GM12801 (cell line): ENCODE measurements around the gene GAK.

Experiments used
- TF ChIP-seq, protein P1 (sequence below): IDR thresholded peaks from one replicate; pipeline ENCODE4 v1.5.1; 2011; ENCODE audit warnings: control low read depth; ENCODE audit not compliant: insufficient read length; ENCODE audit errors: extremely low read depth

The GAK gene

DNA sequence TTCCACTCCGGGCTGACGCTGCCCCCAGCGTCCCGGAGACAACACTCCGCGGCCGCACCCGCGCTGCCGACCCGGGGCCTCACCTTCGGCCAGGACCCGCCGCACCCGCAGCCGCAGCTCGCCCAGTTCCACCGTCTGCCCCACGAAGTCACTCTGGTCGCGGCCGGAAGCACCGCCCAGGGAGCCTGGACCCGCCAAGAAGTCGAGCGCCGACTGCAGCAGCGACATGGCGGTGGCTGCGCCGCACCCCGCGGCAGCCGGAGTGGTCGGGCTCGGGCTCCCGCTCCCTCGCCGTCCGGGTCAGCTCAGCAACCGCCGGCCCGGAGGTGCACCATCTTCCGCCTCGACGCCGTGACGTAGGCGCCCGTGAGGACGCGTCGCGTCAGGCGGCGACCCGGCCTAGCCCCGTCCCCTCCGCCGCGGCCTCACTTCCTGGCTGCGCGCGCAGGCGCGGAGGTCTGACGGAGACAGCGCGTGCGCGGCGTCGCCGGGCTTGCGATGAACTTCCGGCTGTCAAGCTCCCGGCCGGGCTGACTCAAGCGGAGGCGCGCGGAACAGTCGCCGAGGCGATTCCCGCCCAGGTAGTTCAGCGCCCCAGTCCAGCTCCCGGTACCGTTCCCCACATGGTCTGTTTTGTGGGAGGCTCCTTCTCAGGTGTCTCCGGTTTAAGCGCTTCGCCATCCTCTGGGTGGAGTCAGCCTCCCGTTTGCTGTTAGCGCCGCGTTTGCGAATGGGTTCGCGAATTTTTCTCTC is at the start of gene GAK, which contains the start of gene TMEM175:
TSS of gene GAK (minus strand) at position 357 of the 753 bp plus-strand sequence. CDS start at position 228, 129 bp downstream.
TSS of gene TMEM175 (plus strand) at position 501 of the 753 bp plus-strand sequence. CDS start 15,280 bp downstream, outside the sequence.
- TF ChIP-seq, protein P1, sequence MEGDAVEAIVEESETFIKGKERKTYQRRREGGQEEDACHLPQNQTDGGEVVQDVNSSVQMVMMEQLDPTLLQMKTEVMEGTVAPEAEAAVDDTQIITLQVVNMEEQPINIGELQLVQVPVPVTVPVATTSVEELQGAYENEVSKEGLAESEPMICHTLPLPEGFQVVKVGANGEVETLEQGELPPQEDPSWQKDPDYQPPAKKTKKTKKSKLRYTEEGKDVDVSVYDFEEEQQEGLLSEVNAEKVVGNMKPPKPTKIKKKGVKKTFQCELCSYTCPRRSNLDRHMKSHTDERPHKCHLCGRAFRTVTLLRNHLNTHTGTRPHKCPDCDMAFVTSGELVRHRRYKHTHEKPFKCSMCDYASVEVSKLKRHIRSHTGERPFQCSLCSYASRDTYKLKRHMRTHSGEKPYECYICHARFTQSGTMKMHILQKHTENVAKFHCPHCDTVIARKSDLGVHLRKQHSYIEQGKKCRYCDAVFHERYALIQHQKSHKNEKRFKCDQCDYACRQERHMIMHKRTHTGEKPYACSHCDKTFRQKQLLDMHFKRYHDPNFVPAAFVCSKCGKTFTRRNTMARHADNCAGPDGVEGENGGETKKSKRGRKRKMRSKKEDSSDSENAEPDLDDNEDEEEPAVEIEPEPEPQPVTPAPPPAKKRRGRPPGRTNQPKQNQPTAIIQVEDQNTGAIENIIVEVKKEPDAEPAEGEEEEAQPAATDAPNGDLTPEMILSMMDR, result no peak

DNA sequence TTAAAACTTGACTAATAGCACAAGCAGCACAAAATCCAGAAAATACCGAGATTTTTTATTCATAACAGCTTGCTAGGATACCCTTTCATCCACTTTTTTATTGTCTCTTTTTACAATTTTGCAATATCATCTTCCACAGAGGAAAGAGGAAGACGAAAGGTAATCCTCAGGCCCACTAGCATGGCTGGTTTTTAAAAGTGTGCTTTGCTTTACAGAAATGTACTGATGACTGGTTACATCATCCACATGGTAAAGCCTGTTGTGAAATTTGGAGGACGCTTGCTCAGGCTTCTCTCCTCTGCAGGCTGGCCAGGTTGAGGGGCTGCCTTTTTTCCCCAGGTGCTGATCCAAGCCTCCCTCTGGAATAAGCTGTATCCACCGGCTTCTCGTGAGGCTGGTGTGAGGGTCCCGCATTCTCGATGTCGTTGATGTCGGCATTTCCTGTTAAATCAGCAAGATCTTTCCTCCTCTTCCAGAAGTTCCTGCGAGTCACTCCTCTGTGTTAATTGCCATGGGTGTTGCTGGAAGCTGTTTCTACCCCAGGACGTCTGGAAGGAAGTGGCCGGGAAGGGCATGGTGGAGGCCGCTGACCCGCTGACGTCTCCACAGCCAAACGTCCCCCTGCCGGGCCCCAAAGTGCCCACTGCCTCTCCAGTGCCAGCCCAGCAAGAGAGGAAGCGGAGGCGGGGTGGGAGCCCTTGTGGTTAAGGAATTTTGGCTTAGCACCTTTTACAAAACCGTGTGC is 47.0 kb upstream of the GAK start:
- TF ChIP-seq, protein P1, result no peak

DNA sequence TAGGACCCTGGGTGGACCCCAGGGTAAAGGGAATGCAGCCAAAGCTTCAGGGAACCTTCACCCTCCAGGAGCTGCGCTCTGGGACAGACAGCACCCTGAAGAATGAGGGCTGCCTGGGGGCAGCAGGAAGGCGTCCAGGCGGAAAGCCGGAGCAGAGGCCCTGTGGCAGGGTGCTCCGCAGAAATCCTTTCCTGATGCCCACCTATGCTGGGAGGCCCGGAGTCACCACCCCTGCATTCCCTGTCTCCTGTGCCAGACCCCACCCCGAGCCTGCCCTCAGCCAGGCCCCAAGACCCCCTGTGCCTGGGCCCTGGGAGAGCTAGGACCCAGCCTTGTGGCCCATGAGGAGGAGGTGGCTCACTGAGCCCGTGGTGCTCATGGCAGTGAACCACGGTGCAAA is 42.6 kb upstream of the GAK start:
- TF ChIP-seq, protein P1, result no peak

DNA sequence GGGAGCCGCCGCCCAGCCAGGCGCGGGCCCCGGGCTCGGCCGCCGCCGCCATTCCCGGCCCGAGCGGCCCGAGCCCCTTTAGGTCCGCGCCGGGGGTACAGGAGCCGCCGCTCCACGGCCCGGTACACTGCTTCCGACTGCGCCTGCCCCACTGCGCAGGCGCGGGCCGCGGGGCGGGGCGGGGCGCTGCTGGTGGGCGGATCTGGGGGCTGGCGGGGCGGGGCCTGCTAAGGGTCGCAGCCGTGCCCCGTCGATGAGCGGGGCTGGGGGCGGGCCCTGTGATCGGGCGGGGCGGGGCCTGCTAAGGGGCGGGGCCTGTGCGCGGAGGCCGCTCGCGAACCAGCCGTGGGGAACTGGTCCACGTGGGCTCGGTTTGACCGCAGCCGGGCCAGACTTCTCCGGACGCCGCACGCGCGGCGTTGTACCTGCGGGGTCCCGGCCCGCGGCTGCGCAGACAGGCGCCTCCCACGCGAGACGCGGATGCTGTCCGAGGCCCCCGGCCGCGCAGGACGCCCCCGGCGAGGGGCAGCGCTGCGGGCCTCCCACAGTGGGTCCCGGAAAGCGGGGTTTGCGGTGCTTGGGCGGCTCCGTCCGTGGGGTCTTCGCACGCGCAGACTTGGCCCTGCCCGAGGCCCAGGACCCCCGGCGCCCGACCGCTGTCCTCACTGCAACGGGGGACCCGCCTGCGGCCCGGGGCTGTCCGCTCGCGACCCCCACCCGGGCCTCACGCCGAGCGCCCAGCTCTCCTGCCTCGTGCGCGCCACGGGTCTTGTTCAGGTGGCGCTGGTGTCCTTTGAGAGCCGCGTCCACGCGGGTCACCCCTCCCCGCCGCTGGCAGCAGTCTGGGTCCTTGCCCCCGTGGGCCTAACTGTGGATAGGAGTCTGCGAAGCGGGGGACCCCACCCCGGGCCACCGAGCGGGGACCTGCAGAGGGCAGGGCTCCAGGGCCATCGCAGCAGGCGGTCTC is 41.6 kb upstream of the GAK start, which contains the start of gene DGKQ:
TSS of gene DGKQ (minus strand) at position 139 of the 967 bp plus-strand sequence. CDS start at position 52, 87 bp downstream.
- TF ChIP-seq, protein P1, result no peak

DNA sequence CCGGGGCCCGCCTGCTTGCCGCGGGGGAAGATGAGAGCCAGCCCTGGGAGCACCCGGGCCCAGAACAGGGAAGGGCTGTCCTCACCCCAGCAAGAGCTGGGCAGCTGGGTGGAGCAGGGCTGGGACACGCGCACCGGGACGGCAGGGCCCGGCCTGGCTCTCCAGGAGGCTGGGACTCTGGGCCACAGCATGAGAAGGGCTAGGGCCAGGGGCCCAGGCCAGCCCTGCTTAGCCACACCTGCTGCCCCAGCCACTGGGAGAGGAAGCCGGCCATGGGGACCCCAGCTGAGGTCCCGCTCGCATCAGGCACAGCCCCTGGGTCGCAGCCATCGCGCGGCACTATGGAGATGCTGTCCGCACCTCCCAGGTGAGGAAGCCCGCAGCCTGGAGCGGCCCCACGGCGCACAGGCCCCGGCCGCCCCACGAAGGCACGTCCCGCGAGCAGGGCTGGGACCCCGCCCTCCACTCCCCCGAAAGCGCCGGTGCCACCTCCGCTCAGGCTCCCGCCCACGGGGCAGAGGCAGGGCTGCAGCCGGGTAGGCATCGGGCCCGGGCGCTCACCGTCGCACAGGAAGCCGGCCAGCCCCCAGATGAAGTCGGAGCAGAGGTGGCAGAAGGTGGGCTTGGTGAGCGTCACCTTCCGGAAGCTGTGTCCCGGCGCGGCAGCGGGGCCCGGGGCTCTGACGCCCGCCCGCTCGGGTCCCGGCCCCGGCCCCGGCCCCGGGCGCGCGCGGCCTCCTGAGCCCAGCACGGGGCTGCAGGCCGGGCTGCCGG is 40.7 kb upstream of the GAK start:
- TF ChIP-seq, protein P1, result no peak

DNA sequence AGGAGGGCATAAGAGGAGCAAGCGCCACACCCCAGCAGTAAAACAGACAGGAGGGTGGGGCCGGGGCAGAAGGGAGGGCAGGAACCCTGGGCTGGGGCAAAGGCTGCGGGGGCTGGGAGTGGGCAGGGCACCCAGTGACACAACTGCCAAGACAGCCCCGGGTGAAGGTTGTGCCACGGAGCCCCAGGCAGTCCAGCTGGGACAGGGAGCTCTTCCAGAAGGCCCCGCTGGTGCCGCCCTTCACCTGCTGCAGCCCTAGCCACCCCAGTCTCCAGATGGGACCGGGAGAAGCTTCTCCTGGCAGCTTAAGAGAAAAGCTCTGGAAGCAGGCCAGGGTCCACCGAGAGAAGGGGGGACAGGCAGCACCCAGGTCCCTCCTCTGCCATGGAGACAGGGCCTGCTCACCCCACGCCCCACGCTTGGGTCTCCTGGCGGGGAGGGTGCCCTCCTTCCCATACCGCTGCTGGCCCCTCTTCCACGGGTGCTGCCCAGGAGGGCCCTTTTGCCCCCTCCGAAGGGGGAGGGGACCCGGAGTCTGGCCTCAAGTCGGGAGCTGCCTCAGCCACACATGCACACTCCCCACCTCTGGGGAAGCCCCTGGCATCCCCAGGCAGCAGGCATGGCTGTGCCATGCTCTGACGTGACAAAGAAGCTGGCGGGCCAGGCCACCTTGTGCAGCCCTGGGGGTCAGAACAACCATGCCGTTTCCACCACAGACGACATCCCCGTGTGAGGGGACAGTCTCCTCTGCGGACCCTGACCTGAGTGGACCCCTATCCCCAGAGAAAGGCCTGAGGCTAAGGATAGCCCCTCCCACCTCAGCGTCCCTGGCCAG is 39.8 kb upstream of the GAK start:
- TF ChIP-seq, protein P1, result no peak
